ENCODE data around the gene SMKR1. TPM values are rescaled to one million over a fixed set of nuclear protein-coding genes. Genes with fewer than 3 reads are reported as not detected.
A peak's percentile ranks its signal among the peaks of the same experiment; 100 is the strongest.

The SMKR1 gene
- total and polyA plus RNA-seq, 2 experiments from 2014 or later, result 2.1 TPM; not detected in 1

GRCh38 chr7:129493555-129493954, 8.8 kb upstream of the SMKR1 start:
- H3K4me1 ChIP-seq (ENCODE audit: insufficient read depth), result no peaks in the 10 kb centered on the region
- no peaks in the 10 kb centered on the region for H3K79me2 ChIP-seq (replicated peaks; ENCODE audit: insufficient read depth)
- TF ChIP-seq ZNF462 (CRISPR knock-in tag; IDR thresholded peaks at IDR 0.05), result no peak
- no peak for TF ChIP-seq CREB1 (CRISPR knock-in tag; IDR thresholded peaks at IDR 0.05; ENCODE audit: low read depth)
- TF ChIP-seq ETS1 (IDR thresholded peaks at IDR 0.05), result no peak
- TF ChIP-seq CTCF (conservative IDR thresholded peaks at IDR 0.05; ENCODE audit: low read depth in 2 of 2), result peak; percentile 36 to 43
- no peak for TF ChIP-seq ZNF114 (CRISPR knock-in tag; IDR thresholded peaks at IDR 0.05)
- Mint-ChIP-seq H3K4me3 (no peak overlapping the region), H3K27ac (no peak overlapping the region), H3K27me3 (ENCODE audit: insufficient read depth, low read depth, poor library complexity) (peaks cover 7% of the 10 kb centered on the region), H3K4me1 (no peaks in the 10 kb centered on the region), H3K36me3 (ENCODE audit: low read depth) (no peaks in the 10 kb centered on the region), H3K9me3 (no peaks in the 10 kb centered on the region; the same call in 2 of the 3 replicates)
- no peak overlapping the region for H3K4me3 ChIP-seq
- no peaks in the 10 kb centered on the region for H3F3A ChIP-seq (replicated peaks; ENCODE audit: low read depth)
- ATAC-seq (peak; percentile 51; the same call in 2 of the 3 replicates), DNase-seq (ENCODE audit: low spot score) (no peak)
- H2AFZ ChIP-seq, result no peak overlapping the region
- no peak overlapping the region for H3K4me2 ChIP-seq
- H3K27ac ChIP-seq (ENCODE audit: low read depth), result no peak overlapping the region
- H3K27me3 ChIP-seq (ENCODE audit: insufficient read depth), result no peaks in the 10 kb centered on the region
- no peaks in the 10 kb centered on the region for H4K20me1 ChIP-seq (replicated peaks; ENCODE audit: insufficient read depth)
- no peaks in the 10 kb centered on the region for H3K36me3 ChIP-seq (ENCODE audit: insufficient read depth)
- H3K9me2 ChIP-seq (ENCODE audit: insufficient read depth), result no peaks in the 10 kb centered on the region
